WTC11 (cell line): ENCODE measurements around the gene ZNF649. TPM values are rescaled to one million over a fixed set of nuclear protein-coding genes. Genes with fewer than 3 reads are reported as not detected.

Experiments used
- ATAC-seq: fragments of 200-7000 bp; cut with Tn5 transposase; 2 replicates; pipeline ENCODE4 v1.10.0; 2021; ENCODE audit warnings: mild to moderate bottlenecking, moderate library complexity
- CTCF ChIA-PET: fragments of 300-600 bp; sonication (Branson Sonifier 250); formaldehyde crosslinking; loops from one replicate; lab custom pipeline; 2021; ENCODE audit warnings: antibody characterized with exemption; lab: Charles Lee
- POLR2A ChIA-PET: fragments of 350-600 bp; sonication (Branson Sonifier 250); formaldehyde crosslinking; loops from one replicate; lab custom pipeline; 2021; ENCODE audit warnings: antibody characterized with exemption; lab: Charles Lee
- DNase-seq: peaks from one replicate; pipeline ENCODE4 v3.0.0; 2021; ENCODE audit warnings: low spot score
- H3K27ac Mint-ChIP-seq: 2 replicates; pipeline ENCODE4 v1.8.0; 2021; ENCODE audit warnings: mixed read lengths
- H3K27me3 Mint-ChIP-seq: 2 replicates; pipeline ENCODE4 v1.8.0; 2021; ENCODE audit warnings: low read depth, mild to moderate bottlenecking, moderate library complexity, mixed read lengths
- H3K36me3 Mint-ChIP-seq: 2 replicates; pipeline ENCODE4 v1.8.0; 2021; ENCODE audit warnings: mixed read lengths
- H3K4me1 Mint-ChIP-seq: 2 replicates; pipeline ENCODE4 v1.8.0; 2022; ENCODE audit warnings: mixed read lengths
- H3K4me3 Mint-ChIP-seq: 2 replicates; pipeline ENCODE4 v1.8.0; 2021; ENCODE audit warnings: mild to moderate bottlenecking, moderate library complexity, mixed read lengths
- H3K9me3 Mint-ChIP-seq: 2 replicates; pipeline ENCODE4 v1.8.0; 2021; ENCODE audit warnings: mixed read lengths
- AFF4 ChIP-seq: sonication (generic); formaldehyde crosslinking; IDR thresholded peaks from 2 replicates; pipeline ENCODE4 v1.8.1; 2023; ENCODE audit warnings: mild to moderate bottlenecking, missing genetic modification reagents, borderline replicate concordance
- E2F5 ChIP-seq: sonication (generic); formaldehyde crosslinking; IDR thresholded peaks from 2 replicates; pipeline ENCODE4 v1.8.1; 2022; ENCODE audit warnings: mild to moderate bottlenecking, moderate library complexity, missing genetic modification reagents
- ETV6 ChIP-seq: sonication (generic); formaldehyde crosslinking; IDR thresholded peaks from 2 replicates; pipeline ENCODE4 v1.8.1; 2022; ENCODE audit warnings: mild to moderate bottlenecking, missing genetic modification reagents
- OVOL2 ChIP-seq: fragments of 250-450 bp; sonication (Bioruptor Pico); IDR thresholded peaks from 2 replicates; pipeline ENCODE4 v1.9.0; 2021; ENCODE audit warnings: mild to moderate bottlenecking, borderline replicate concordance
- STAT6 ChIP-seq: sonication (generic); formaldehyde crosslinking; conservative IDR thresholded peaks from 2 replicates; pipeline ENCODE4 v1.8.1; 2023; ENCODE audit warnings: mild to moderate bottlenecking, low read depth, missing genetic modification reagents, moderate library complexity
- ZNF138 ChIP-seq: sonication (generic); formaldehyde crosslinking; conservative IDR thresholded peaks from 2 replicates; pipeline ENCODE4 v1.8.1; 2022; ENCODE audit warnings: mild to moderate bottlenecking, moderate library complexity, missing genetic modification reagents
- ZNF263 ChIP-seq: sonication (generic); formaldehyde crosslinking; IDR thresholded peaks from 2 replicates; pipeline ENCODE4 v1.8.1; 2022; ENCODE audit warnings: low read depth, mild to moderate bottlenecking, moderate library complexity, missing genetic modification reagents
- ZNF281 ChIP-seq: sonication (generic); formaldehyde crosslinking; IDR thresholded peaks from 2 replicates; pipeline ENCODE4 v1.8.0; 2023; ENCODE audit warnings: mild to moderate bottlenecking, missing genetic modification reagents
- ZNF317 ChIP-seq: sonication (generic); formaldehyde crosslinking; IDR thresholded peaks from 2 replicates; pipeline ENCODE4 v1.8.1; 2023; ENCODE audit warnings: low read depth, mild to moderate bottlenecking, moderate library complexity, missing genetic modification reagents, borderline replicate concordance
- ZNF396 ChIP-seq: fragments of 250-450 bp; sonication (Bioruptor Pico); IDR thresholded peaks from 2 replicates; pipeline ENCODE4 v1.8.0; 2021; ENCODE audit warnings: mild to moderate bottlenecking, moderate library complexity, borderline replicate concordance
- total RNA-seq: library from RNA; stranded (reverse); gene quantifications from 3 replicates; pipeline ENCODE4 v1.2.3, GENCODE V29; 2021
- TF ChIP-seq, protein P1 (sequence below): sonication (generic); formaldehyde crosslinking; IDR thresholded peaks from 2 replicates; pipeline ENCODE4 v1.8.1; 2022; ENCODE audit warnings: low read depth, mild to moderate bottlenecking, moderate library complexity, missing genetic modification reagents, borderline replicate concordance
- TF ChIP-seq, protein P2 (sequence below): sonication (generic); formaldehyde crosslinking; IDR thresholded peaks from 2 replicates; pipeline ENCODE4 v1.8.1; 2023; ENCODE audit warnings: mild to moderate bottlenecking, missing genetic modification reagents, moderate library complexity
- TF ChIP-seq, protein P3 (sequence below): sonication (generic); formaldehyde crosslinking; IDR thresholded peaks from 2 replicates; pipeline ENCODE4 v1.8.1; 2023; ENCODE audit warnings: mild to moderate bottlenecking, moderate library complexity, missing genetic modification reagents
- TF ChIP-seq, protein P4 (sequence below): sonication (generic); formaldehyde crosslinking; IDR thresholded peaks from 2 replicates; pipeline ENCODE4 v1.8.1; 2023; ENCODE audit warnings: mild to moderate bottlenecking, missing genetic modification reagents

ZNF649 gene
- total RNA-seq, 1 experiment from 2014 or later: 64.7 TPM

- no peak for ATAC-seq
- Mint-ChIP-seq H3K27ac (no peak overlapping the region), H3K36me3 (peaks cover 95% of the 10 kb centered on the region), H3K4me3 (no peak overlapping the region), H3K27me3 (peaks cover 42% of the 10 kb centered on the region), H3K9me3 (peaks cover 97% of the 10 kb centered on the region), H3K4me1 (no peaks in the 10 kb centered on the region)
- TF ChIP-seq ZNF396: no peak
- TF ChIP-seq, protein P1, sequence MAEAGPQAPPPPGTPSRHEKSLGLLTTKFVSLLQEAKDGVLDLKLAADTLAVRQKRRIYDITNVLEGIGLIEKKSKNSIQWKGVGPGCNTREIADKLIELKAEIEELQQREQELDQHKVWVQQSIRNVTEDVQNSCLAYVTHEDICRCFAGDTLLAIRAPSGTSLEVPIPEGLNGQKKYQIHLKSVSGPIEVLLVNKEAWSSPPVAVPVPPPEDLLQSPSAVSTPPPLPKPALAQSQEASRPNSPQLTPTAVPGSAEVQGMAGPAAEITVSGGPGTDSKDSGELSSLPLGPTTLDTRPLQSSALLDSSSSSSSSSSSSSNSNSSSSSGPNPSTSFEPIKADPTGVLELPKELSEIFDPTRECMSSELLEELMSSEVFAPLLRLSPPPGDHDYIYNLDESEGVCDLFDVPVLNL (CRISPR knock-in tag): no peak
- TF ChIP-seq, protein P2, sequence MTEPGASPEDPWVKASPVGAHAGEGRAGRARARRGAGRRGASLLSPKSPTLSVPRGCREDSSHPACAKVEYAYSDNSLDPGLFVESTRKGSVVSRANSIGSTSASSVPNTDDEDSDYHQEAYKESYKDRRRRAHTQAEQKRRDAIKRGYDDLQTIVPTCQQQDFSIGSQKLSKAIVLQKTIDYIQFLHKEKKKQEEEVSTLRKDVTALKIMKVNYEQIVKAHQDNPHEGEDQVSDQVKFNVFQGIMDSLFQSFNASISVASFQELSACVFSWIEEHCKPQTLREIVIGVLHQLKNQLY (CRISPR knock-in tag): no peak
- no peak for TF ChIP-seq AFF4 (CRISPR knock-in tag)
- no peak for TF ChIP-seq ZNF317 (CRISPR knock-in tag)
- TF ChIP-seq E2F5 (CRISPR knock-in tag): no peak
- TF ChIP-seq, protein P3, sequence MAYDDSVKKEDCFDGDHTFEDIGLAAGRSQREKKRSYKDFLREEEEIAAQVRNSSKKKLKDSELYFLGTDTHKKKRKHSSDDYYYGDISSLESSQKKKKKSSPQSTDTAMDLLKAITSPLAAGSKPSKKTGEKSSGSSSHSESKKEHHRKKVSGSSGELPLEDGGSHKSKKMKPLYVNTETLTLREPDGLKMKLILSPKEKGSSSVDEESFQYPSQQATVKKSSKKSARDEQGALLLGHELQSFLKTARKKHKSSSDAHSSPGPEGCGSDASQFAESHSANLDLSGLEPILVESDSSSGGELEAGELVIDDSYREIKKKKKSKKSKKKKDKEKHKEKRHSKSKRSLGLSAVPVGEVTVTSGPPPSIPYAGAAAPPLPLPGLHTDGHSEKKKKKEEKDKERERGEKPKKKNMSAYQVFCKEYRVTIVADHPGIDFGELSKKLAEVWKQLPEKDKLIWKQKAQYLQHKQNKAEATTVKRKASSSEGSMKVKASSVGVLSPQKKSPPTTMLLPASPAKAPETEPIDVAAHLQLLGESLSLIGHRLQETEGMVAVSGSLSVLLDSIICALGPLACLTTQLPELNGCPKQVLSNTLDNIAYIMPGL: no peak
- TF ChIP-seq STAT6 (CRISPR knock-in tag): no peak
- TF ChIP-seq OVOL2: no peak
- TF ChIP-seq ETV6: no peak
- no peak for TF ChIP-seq ZNF138 (CRISPR knock-in tag)
- TF ChIP-seq, protein P4, sequence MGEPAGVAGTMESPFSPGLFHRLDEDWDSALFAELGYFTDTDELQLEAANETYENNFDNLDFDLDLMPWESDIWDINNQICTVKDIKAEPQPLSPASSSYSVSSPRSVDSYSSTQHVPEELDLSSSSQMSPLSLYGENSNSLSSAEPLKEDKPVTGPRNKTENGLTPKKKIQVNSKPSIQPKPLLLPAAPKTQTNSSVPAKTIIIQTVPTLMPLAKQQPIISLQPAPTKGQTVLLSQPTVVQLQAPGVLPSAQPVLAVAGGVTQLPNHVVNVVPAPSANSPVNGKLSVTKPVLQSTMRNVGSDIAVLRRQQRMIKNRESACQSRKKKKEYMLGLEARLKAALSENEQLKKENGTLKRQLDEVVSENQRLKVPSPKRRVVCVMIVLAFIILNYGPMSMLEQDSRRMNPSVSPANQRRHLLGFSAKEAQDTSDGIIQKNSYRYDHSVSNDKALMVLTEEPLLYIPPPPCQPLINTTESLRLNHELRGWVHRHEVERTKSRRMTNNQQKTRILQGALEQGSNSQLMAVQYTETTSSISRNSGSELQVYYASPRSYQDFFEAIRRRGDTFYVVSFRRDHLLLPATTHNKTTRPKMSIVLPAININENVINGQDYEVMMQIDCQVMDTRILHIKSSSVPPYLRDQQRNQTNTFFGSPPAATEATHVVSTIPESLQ (CRISPR knock-in tag): no peak
- no peak for TF ChIP-seq ZNF281 (CRISPR knock-in tag)
- no peak for TF ChIP-seq ZNF263 (CRISPR knock-in tag)
- no peak for DNase-seq
- ChIA-PET POLR2A (no interaction called here), CTCF (no interaction called here)
Measured at GRCh38 chr19:51919606-51920005, 14.8 kb upstream of the ZNF649 start.
